Sigmoid colon (tissue), 3 donors: ENCODE results near the gene FGF2.

ENCODE experiments used
- POLR2A ChIP-seq, 2 donors: fragments of 450-650 bp; IDR thresholded peaks; one replicate each; pipeline ENCODE4 v1.6.1; 2016; ENCODE audit warnings: antibody characterized with exemption in 2 of 2, mild to moderate bottlenecking in 2 of 2, moderate library complexity in 2 of 2
- TF ChIP-seq, protein P1 (sequence below), 4 experiments: fragments of 450-650 bp in 3 of 4; fragments of 200-600 bp in 1 of 4; IDR thresholded peaks; one replicate each; pipeline ENCODE4 v1.5.1; 2016 to 2019; ENCODE audit warnings: antibody characterized with exemption in 4 of 4, mild to moderate bottlenecking in 3 of 4, moderate library complexity in 2 of 4

DNA sequence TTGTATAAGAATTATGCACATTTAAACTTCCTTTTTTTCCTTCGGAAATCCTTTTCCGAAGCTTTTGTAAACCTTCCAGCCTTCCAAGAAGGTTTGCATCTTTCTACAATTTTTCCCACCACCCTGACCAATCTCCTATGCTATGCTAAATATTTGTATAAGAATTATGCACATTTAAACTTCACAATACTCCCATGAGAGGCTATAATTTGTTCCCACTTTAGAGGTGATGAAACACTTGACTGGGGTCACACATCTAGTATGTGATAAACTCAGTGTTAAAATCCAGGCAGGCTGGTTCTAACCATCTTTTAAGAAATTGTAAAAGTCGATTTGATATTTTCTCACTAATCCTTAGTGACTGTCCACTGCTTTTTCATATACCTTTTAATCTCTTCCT lies 73.7 kb downstream of the FGF2 start:
- TF ChIP-seq, protein P1, sequence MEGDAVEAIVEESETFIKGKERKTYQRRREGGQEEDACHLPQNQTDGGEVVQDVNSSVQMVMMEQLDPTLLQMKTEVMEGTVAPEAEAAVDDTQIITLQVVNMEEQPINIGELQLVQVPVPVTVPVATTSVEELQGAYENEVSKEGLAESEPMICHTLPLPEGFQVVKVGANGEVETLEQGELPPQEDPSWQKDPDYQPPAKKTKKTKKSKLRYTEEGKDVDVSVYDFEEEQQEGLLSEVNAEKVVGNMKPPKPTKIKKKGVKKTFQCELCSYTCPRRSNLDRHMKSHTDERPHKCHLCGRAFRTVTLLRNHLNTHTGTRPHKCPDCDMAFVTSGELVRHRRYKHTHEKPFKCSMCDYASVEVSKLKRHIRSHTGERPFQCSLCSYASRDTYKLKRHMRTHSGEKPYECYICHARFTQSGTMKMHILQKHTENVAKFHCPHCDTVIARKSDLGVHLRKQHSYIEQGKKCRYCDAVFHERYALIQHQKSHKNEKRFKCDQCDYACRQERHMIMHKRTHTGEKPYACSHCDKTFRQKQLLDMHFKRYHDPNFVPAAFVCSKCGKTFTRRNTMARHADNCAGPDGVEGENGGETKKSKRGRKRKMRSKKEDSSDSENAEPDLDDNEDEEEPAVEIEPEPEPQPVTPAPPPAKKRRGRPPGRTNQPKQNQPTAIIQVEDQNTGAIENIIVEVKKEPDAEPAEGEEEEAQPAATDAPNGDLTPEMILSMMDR (IDR thresholded peaks at IDR 0.05), result no peak
- TF ChIP-seq POLR2A (IDR thresholded peaks at IDR 0.05), result no peak
